Measurements from ENCODE around the gene PIM2. TPM values are rescaled to one million over a fixed set of nuclear protein-coding genes. Genes with fewer than 3 reads are reported as not detected.
A peak's percentile ranks its signal among the peaks of the same experiment; 100 is the strongest.

Gene PIM2
- total RNA-seq, 1 donor from 2014 or later: 3.3 TPM

DNA sequence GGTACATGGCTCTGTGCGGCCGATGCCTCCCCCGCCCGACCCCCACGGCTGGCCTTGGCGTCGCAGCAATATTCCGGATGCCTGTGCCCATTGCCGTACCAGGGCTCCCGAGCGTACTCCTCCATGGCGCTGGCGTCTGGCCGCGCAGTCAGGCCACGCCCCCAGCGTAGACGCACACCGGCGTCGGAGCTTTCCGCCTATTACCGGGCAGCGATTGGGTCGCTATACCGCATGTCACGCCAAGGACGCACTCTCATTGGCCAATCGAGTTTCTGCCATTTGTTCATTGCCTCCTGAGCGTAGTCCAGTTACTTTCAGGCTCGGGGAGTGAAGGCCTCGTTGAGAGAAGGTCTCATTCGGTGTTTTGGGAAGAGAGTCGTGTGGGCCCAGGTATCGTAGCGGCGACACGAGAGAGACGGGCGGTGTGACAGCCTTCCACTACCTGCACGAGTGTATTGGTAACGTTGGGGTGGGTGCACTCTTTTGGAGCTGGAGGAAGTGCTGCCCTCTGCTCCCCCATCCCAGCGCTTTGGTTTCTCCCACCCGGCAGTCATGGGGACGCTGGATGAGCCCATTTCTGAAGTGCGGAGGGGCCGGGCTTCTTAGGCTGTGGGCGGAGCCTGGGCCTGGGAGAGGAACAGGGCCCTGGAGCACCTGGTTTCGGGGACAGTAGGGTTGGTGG, 21.1 kb downstream of the PIM2 start, which contains the start of the genes PQBP1 and TIMM17B:
TSS of gene PQBP1 (plus strand) at position 306 of the 682 bp plus-strand sequence. CDS start 580 bp downstream, outside the sequence.
TSS of gene TIMM17B (minus strand) at position 144 of the 682 bp plus-strand sequence. CDS start at position 125, 19 bp downstream.
- H3K9me3 ChIP-seq (replicated peaks): no peaks in the 10 kb centered on the region
- H3K4me1 ChIP-seq: peaks cover 24% of the 10 kb centered on the region
- intact Hi-C loops (cut with micrococcal nuclease): no loop called here
- peak within 1 kb of the TSS; percentile 82 for H3K4me3 ChIP-seq
- DNase-seq: peak; percentile 89
- peak within 1 kb of the TSS; percentile 94 for H3K27ac ChIP-seq (replicated peaks)
- H3K36me3 ChIP-seq: peaks cover 36% of the 10 kb centered on the region
- no peaks in the 10 kb centered on the region for H3K27me3 ChIP-seq (ENCODE audit: low read depth)
- TF ChIP-seq, protein P1, sequence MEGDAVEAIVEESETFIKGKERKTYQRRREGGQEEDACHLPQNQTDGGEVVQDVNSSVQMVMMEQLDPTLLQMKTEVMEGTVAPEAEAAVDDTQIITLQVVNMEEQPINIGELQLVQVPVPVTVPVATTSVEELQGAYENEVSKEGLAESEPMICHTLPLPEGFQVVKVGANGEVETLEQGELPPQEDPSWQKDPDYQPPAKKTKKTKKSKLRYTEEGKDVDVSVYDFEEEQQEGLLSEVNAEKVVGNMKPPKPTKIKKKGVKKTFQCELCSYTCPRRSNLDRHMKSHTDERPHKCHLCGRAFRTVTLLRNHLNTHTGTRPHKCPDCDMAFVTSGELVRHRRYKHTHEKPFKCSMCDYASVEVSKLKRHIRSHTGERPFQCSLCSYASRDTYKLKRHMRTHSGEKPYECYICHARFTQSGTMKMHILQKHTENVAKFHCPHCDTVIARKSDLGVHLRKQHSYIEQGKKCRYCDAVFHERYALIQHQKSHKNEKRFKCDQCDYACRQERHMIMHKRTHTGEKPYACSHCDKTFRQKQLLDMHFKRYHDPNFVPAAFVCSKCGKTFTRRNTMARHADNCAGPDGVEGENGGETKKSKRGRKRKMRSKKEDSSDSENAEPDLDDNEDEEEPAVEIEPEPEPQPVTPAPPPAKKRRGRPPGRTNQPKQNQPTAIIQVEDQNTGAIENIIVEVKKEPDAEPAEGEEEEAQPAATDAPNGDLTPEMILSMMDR (IDR thresholded peaks at IDR 0.05; ENCODE audit: borderline replicate concordance): no peak

DNA sequence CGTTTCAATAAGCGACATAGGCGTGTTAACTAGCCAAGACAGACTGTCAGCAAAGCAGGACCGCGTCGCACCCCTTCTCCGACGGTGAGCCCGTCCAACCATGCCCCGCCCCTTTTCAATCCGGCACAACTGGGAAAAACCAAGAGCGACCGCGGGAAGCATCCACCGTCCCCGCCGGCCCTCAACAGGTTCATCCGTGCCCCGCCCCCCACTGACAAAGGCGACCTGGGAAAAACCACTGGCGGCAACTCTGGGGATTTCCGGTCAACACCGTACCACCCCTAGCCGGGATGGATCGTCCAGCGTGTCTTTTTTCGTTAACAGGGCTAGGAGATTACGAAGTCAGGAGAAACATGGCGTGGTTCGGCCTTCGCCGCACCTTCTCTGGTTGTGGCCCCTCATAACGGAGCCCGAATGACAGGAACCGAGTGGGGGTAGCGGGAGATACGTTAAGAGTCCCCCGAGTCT, 21.6 kb downstream of the PIM2 start:
- TF ChIP-seq, protein P1 (IDR thresholded peaks at IDR 0.05; ENCODE audit: borderline replicate concordance): no peak
- Histone ChIP-seq H3K4me3 (peak overlapping the region; percentile 82), H3K27me3 (ENCODE audit: low read depth) (no peaks in the 10 kb centered on the region), H3K9me3 (replicated peaks) (no peaks in the 10 kb centered on the region), H3K4me1 (peaks cover 25% of the 10 kb centered on the region), H3K27ac (replicated peaks) (peak overlapping the region; percentile 94), H3K36me3 (peaks cover 30% of the 10 kb centered on the region)
- intact Hi-C loops (cut with micrococcal nuclease): no loop called here
- DNase-seq: peak; percentile 60

DNA sequence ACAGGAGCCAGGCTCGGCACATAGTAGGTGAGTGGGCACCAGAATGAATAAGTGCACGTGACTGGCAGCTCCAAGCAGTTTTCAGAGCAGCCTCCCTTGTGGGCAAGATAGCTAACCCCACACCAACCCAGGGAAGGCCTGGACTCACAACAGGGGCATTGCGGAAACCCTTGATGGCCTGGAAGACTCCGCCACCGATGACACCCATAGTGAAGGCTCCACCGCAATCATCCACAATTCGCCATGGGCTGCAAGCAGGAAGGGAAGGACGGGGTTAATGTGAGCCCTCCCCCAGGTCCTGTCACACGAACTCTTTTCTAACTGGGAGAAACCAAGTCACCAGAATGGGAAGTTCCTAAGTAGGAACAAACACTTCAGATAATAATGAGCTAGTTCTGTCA, 22.2 kb downstream of the PIM2 start:
- Histone ChIP-seq H3K4me3 (peak overlapping the region; percentile 82), H3K4me1 (peaks cover 30% of the 10 kb centered on the region), H3K27me3 (ENCODE audit: low read depth) (no peaks in the 10 kb centered on the region), H3K9me3 (replicated peaks) (no peaks in the 10 kb centered on the region), H3K27ac (replicated peaks) (peak overlapping the region; percentile 94), H3K36me3 (peaks cover 24% of the 10 kb centered on the region)
- no peak for DNase-seq
- intact Hi-C loops (cut with micrococcal nuclease): no loop called here
- TF ChIP-seq, protein P1 (IDR thresholded peaks at IDR 0.05; ENCODE audit: borderline replicate concordance): no peak

DNA sequence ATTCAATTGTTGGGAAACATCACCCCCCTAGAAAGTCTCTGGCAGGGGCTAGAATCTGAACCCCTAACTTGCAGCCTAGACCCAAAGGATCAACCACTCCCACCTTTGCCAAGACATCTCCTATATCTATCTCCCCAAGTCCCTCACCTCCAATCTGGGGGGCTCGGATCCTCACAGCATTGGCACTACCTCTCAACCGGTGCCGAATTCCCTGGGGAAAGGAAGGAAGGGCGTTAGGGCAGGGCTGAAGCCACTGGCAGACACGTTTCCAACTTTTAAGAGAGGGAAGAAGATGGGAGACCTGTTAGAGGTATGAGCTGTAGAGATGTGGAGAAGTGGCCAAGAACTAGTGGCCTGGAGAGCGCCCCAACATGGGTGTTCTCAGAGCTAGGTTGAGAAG, 23.9 kb downstream of the PIM2 start:
- H3K4me3 ChIP-seq: no peak overlapping the region
- peaks cover 19% of the 10 kb centered on the region for H3K36me3 ChIP-seq
- DNase-seq: no peak
- no peak overlapping the region for H3K27ac ChIP-seq (replicated peaks)
- H3K4me1 ChIP-seq: peaks cover 30% of the 10 kb centered on the region
- H3K27me3 ChIP-seq (ENCODE audit: low read depth): no peaks in the 10 kb centered on the region
- intact Hi-C loops (cut with micrococcal nuclease): no loop called here
- TF ChIP-seq, protein P1 (IDR thresholded peaks at IDR 0.05; ENCODE audit: borderline replicate concordance): no peak
- H3K9me3 ChIP-seq (replicated peaks): no peaks in the 10 kb centered on the region

DNA sequence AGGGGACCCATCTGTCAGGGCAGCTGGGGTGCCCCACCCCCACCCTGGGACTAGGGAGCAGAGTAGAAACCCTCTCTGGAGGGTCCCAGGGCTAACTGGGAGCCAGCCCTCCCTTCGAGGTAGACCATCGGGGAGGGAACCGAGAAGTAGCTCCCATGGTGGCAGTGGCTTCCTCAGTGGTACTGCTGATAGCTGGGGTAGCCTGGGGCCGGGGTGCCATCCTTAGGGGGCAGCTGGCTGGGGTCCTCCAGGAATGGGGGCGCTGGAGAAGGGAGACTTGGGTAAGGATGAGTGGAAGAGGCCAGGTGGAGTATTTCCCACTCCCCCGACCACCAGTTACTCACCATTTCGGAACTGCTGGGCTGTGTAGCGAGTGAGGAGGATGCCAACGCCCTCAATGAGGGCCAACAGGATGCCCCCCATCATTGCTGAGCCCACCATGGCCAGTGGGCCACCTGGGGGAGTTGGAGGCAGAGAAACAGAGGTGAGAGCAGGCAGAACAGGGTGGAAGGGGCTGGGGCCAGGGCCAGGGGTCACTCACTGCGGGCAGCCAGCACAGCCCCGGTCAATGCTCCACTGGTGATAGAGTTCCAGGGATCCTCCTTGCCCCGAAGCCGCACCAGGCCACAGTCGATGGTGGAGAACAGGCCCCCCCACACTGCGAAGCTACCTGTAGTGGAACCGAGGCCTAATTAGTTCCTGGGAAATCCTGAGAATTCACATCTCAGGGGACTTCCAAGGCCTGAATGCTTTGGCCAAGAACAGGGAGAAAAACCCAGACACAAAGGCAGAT, 25.1 kb downstream of the PIM2 start:
- Histone ChIP-seq H3K27me3 (ENCODE audit: low read depth) (no peaks in the 10 kb centered on the region), H3K36me3 (peaks cover 14% of the 10 kb centered on the region), H3K4me1 (peaks cover 20% of the 10 kb centered on the region), H3K9me3 (replicated peaks) (no peaks in the 10 kb centered on the region), H3K4me3 (no peak overlapping the region), H3K27ac (replicated peaks) (no peak overlapping the region)
- TF ChIP-seq, protein P1 (IDR thresholded peaks at IDR 0.05; ENCODE audit: borderline replicate concordance): no peak
- DNase-seq: no peak
- intact Hi-C loops (cut with micrococcal nuclease): no loop called here

Data from left ventricle myocardium inferior (tissue), 1 donor.